HG03060 (cell line): Measurements from ENCODE around the gene NAGK.
A peak's percentile ranks its signal among the peaks of the same experiment; 100 is the strongest.
"Not testable (repeated sequence)": the region's sequence is repeated elsewhere in the genome, so short reads cannot be mapped to it uniquely, and the experiment has no call there.

ENCODE experiments used
- ATAC-seq: cut with Tn5 transposase; IDR thresholded peaks from one replicate; pipeline ENCODE4 v1.9.1; 2021; ENCODE audit warnings: low read depth, moderate number of reproducible peaks; ENCODE audit not compliant: unreplicated experiment

The NAGK gene

DNA sequence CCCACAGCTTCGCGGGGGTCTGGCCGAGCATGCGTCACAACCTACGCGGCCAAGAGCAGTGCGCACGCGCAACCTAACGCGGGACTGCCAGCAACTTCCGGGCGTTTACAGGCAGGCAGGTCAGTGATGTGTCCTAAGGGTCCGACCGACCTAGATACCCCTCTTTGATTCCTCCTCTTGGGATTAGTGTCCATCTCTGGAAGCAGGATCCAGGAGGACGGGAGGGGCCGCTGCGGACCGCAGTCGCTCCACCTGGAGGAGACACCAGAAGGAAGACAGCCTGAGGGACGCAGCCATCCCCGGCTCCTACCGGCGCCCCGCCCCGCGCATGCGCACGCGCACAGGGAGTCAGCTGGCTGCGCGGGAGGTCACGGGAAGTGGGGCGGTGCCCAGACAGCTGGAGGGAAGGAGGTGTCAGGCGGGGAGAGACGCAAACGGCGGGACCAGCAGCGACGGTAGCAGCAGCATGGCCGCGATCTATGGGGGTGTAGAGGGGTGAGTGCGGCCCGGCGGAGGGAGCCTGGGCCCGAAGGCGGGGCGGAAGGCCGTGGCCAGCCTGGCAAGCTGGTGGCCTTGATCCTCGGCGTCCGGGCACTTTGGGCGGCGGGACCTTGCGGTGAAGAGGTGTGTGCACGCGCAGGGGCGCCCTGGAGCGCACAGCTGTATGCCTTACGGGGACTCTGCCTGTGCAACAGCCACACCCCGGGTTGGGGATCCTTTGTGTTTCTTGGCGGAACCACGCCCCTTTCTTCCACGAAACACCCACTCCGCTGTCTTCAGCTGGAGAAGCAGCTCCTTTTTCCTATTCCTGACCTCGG lies at the start of gene NAGK:
NAGK (plus strand) TSS at position 431 of the 818 bp plus-strand sequence; CDS start at position 467, 36 bp downstream.
- ATAC-seq, result peak; percentile 44

DNA sequence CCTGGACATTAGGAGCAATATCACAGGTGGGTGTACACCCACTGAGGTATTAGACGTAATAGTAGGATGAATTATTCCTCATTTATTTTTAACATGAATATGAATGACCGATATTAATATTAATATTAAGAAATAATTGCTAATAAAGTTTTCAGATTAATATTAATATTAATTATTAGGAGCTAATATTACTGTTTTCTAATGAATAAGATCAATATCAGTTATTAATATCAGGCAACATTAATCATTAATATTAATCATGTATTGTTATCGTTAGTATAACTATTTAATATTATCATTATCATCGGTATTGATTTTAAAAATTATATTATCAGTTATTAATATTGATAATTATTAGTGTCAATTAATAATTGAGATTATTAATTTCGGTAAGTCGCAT lies 48.5 kb upstream of the NAGK start:
- ATAC-seq, result not testable (repeated sequence)

DNA sequence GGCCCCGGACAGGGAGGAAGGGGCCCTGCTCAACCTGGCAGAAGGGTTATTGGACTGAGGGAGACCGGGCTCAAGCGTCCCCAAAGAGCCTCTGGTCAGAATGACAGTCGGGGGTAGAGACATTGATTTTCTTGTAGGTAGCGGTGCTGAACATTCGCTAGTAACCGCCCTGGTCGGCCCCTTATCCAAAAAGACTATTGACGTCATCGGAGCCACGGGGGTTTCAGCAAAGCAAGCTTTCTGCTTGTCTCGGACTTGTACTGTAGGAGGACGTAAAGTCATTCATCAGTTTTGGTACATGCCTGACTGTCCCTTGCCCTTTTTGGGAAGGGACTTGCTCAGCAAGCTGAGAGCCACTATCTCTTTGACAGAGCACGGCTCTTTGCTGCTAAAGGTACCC lies 47.1 kb upstream of the NAGK start:
- ATAC-seq, result not testable (repeated sequence)

DNA sequence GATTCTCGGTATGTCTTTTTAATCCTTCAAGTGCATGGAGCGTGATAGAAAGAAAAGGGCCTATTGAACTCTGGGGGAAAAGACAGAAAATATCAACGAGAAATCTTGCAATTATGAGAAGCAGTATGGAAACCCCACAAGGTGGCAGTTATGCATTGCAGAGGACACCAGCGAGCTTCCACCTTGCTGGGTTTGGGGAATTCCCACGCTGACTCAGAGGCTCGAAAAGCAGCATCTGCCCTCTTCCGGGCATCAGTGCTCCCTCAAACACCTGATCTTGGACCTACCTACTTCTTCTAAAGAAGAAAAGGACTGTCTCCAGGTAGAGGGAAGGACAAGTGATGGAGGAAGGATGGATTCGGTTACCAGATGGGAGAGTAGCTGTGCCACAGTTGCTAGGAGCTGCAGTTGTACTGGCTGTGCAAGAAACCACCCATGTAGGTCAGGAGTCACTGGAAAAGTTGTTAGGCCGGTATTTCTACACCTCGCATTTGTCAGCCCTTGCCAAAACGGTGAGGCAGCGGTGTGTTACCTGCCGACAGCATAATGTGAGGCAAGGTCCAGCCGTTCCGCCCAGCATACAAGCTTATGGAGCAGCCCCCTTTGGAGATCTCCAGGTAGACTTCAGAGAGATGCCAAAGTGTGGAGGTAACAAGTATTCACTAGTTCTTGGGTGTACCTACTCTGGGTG lies 44.8 kb upstream of the NAGK start:
- ATAC-seq, result not testable (repeated sequence)

DNA sequence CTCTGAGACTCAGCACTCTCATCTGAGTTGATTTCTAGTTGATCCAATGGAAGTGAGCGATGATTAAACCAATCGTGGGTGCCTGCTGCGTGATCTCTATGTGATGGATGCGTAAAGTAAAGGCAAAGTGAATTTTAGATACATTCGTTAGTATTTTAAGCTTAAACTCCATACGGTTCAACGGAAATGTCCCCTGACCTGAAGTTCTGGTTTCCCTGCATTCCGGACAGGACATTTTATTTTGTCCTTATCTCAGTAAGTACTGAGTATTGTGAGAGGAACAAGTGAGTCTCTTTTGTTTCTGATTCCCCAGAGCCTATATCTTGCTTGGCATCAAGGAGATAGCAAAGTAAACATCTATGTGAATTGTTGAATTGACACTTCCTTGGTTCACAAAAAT lies 32.2 kb upstream of the NAGK start:
- not testable (repeated sequence) for ATAC-seq

DNA sequence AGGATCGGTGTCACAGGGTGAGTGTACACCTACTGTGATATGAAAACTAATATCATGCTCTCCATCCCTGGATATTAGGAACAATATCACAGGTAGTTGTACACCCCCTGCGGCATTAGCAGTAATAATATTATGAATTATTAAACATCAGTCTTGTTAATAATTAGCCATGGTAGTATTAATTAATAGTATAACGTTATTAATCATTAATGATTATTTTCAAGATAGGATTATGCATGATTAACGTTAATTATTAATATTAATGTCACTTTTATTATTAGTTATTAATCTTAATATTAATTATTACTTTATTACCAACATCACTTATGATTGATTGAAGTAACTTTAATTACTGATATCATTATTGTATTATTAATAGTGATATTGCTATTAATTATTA lies 26.2 kb upstream of the NAGK start:
- ATAC-seq, result no peak

DNA sequence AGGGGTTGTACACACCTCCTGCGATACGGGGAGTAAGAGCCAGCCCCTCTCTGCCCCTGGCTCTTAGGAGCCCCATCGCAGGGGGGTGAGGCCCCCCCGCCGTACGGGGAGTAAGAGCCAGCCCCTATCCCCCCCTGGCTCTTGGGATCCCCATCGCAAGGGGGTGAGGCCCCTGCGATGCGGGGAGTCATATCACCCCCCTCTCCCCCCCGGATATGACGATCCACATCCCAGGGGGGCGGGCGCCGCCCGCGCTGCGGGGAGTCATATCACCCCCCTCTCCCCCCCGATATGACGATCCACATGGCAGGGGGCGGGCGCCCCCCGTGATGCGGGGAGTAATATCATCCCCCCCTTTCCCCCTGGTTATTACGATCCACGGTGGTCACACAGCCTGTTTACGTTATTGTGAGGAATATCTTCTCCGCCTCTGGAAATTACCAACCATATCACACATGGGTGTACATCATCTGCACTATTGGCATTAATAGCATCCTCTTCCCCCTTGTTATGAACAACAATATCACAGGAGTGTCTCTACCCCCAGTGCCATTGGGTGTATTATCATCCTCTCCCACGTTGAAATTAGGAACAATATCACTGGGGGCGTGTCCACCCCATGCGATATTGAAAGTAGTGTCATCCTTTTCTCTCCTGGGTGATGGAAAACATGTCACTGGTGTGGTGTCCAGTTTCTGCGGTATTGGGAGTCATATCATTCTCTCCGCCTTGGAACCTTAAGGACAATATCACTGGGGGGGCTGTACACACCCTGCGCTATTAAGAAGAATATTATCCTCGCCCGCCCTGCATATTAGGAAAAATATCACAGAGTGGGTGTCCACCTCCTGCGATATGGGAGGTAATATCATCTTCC lies 24.7 kb upstream of the NAGK start:
- ATAC-seq, result no peak

DNA sequence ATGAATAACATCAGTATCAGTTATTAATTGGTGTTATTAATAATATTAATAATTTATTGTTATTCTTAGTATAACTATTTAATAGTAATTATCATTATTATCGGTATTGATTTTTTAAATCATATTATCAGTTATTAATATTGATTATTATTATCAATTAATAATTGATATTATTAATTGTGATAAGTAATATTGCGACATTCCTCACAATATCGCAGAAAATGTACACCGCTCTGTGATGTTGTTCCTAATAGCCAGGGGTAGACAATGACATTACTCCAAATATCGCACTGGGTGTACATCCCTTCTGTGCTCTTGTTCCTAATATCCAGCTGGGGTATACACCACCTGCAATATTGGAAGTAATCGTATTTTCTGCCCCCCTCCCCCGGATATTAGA lies 23.3 kb upstream of the NAGK start:
- no peak for ATAC-seq

DNA sequence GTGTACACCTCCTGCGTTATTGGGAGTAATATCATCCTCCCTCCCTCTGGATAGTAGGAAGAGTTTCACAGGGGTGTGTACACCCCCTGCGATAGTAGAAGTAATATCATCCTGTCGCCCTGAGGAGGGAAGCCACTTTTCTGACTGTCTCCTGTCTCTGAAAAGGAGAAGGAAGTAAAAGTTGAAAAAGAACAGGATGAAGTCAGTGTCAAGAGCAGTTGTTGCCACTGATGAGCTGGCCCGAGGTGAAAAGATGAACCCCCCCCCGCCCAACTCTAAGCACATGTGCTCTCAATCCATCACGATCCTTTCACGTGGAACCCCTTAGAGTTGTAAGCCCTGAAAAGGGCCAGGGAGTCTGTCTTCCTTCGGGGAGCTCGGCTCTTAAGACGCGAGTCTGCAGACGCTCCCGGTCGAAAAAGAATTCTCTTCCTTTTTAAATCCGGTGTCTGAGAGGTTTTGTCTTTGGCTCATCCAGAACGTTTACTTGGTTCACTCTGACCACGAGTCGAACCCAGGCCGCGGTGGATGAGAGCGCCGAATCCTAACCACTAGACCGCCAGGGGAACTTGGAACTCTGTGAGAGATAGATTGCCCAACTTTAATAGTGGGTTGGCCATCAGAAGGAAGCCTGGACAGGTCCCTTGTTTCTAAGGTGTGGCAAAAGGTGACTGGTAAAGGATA lies 22.4 kb upstream of the NAGK start:
- no peak for ATAC-seq

DNA sequence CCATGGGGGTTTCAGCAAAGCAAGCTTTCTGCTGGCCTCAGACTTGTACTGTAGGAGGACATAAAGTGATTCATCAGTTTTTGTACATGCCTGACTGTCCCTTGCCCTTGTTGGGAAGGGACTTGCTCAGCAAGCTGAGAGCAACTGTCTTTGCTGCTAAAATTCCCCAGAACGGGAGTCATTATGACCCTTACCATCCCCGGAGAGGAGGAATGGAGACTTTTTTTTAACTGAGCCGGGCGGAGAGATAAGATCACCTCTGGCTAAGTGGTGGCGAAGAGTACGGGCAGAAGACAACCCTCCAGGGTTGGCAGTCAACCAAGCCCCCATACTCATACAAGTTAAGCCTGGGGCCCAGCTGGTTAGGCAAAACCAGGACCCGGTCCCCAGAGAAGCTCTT lies 20.4 kb upstream of the NAGK start:
- no peak for ATAC-seq

DNA sequence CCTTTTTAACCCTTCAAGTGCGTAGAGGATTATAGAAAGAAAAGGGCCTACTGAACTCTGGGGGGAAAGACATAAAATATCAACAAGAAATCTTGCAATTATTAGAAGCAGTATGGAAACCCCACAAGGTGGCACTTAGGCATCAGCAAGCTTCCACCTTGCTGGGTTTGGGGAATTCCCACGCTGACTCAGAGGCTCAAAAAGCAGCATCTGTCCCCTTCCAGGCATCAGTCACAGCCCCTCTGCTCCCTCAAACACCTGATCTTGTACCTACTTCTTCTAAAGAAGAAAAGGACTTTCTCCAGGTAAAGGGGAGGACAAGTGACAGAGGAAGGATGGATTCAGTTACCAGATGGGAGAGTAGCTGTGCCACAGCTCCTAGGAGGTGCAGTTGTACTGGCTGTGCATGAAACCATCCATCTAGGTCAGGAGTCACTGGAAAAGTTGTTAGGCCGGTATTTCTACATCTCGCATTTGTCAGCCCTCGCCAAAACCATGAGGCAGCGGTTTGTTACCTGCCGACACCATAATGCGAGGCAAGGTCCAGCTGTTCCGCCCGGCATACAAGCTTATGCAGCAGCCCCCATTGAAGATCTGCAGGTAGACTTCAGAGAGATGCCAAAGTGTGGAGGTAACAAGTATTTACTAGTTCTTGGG lies 18.6 kb upstream of the NAGK start:
- ATAC-seq, result not testable (repeated sequence)

DNA sequence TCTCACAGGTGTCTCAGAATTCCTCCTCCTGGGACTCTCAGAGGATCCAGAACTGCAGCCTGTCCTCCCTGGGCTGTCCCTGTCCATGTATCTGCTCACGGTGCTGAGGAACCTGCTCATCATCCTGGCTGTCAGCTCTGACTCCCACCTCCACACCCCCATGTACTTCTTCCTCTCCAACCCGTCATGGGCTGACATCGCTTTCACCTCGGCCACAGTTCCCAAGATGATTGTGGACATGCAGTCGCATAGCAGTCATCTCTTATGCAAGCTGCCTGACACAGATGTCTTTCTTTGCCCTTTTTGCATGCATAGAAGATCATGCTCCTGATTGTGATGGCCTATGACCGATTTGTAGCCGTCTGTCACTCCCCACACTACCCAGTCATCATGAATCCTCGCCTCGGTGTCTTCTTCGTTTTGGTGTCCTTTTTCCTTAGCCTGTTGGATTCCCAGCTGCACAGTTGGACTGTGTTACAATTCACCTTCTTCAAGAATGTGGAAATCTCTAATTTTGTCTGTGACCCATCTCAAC lies 13.2 kb upstream of the NAGK start:
- ATAC-seq, result not testable (repeated sequence)

DNA sequence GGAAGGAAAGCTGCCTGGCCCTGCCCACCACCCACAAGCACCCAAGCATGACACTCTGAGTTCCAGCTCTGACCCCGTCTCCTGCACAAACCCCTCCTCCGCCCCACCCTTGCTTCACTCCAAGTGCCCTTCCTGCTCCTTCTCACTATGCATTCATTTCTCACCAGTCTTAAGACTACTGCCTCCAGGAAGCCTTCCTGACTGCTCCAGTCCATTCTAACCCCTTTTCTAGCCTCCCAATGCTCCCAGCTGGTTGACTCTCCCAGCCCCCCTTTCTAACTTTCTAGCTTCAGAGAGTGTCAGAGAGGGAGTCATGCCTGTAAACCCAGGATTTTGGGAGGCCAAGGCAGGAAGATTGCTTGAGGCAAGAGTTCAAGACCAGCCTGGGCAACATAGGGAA lies 8.2 kb upstream of the NAGK start:
- no peak for ATAC-seq

DNA sequence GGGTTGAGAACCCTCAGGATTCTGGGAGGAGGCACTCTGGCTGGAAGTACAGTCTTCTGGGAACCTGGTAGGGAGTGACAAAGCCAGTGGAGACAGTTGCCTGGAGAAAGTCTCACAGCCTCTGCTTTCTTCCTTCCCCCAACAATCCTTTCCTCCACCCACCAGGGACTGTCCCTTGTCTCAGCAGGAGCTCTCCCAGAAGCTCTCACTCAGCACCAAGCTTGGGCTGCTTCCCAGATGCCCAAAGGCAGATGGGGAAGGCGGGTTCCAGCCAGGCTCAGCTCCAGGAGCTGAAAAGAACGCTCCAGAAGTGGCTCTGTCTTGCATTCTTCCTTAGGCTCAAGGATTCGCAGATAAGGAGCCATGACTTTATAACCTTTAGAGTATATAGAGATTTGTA lies 7.6 kb upstream of the NAGK start:
- ATAC-seq, result no peak

DNA sequence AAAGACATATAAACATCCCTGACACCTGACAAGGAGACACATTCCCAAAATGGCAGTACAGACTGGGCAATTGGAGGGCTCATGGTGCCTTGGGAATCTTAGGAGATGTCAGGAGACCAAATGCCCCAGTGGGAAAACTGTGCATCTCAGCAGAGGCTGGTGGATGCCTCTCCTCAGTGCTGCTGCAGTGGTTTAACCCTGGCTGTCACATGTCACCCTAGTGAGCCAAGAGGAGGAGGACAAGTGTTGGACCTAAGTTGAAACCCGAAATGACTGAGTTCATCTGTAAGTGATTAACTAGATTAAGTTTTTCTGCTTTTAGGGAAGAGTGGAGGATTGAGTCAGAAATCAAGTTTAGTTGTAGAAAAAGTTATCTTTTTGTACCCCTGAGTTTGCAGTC lies 5.2 kb upstream of the NAGK start:
- no peak for ATAC-seq

DNA sequence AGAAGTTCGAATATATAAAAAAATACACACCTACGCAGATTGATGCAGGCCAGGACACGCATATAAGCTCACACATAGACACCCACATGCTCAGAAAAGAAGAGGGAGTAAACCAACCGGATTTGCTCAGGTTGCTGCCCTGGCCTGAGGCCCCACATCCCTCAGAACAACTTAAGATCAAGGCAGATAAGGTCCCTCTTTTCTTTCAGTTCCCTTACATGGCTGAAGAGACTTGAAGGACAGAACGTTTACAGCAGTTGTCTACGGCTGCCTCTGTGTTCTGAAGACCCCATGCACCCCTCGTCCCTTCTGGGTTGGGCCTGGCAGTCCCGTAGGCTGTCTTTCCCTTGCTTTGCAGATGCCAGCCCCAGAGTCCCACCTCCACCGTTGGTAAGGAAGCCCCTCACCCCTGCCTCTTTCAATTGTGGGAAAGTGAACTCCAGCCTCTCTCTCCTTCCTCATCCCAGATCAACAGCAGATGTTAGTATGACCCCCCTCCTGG lies 4.3 kb upstream of the NAGK start:
- no peak for ATAC-seq

DNA sequence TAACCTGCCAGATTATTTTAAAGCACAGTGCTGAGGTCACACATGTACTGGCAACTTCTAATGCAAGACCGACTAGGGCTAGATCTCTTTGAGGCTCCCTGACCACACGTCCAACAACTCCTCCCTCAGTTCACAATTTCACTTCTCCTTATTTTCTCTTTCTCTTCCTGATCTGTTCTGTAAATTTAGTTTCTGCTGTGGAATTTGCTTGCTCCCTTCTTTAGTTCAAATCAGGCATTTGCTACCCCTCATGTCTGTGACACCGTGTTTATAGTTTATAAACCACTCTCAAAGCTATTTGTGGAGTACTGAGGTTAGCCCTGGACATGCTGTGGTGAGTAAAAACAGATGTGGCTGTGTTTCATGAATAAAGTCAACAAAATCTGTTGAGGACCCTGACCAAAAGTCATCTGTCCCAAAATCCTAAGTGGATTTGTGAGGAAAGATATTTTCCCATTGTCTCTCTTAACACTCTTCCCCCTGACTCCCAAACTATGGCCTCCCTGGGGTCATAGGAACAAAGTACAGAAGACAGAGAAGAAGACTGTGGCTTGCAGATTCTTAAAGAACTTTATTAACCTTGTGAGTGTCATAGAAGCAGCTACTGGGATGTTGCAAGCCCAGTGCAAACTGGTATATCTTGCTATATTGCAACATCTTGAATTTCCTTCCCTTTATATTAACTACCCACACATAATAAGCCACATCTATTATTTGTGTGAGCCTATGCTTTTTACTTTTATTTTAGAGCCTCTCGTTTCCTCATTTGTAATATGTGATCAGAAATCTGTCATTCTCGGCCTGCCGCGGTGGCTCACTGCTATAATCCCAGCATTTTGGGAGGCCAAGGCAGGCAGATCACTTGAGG lies 3.5 kb upstream of the NAGK start:
- ATAC-seq, result no peak

DNA sequence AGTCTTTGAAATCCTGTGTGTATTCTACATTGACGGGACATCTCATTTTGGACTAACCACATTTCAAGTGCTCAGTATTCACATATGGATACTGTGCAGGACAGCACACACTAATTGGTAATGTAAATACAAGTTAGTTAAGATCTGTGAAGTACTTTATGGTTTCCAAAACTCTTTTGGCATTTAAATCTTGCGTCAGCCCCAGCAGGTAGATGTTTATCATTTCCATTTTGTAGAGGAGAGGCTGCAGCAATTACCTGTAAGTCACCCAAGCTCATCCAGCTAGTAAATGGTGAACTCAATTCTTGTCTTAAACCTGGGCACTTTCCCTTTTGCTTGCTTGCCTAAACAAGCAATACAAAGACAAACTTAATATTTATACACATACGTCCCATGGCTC lies 1.6 kb upstream of the NAGK start:
- no peak for ATAC-seq
